Esophagus squamous epithelium (tissue), 4 donors: ENCODE results near the gene CXCL17.

Experiments used
- CTCF ChIP-seq, 6 experiments: fragments of 450-650 bp in 4 of 6; fragments of 200-600 bp in 2 of 6; sonication (generic) in 2 of 6; IDR thresholded peaks; one replicate each; pipeline ENCODE4 v1.5.1; 2016 to 2019; ENCODE audit warnings: antibody characterized with exemption in 6 of 6, mild to moderate bottlenecking in 4 of 6, moderate library complexity in 4 of 6
- POLR2A ChIP-seq, 4 donors: fragments of 450-650 bp; IDR thresholded peaks; one replicate each; pipeline ENCODE4 v1.6.1; 2017; ENCODE audit warnings: antibody characterized with exemption in 4 of 4, mild to moderate bottlenecking in 4 of 4, moderate library complexity in 3 of 4

GRCh38 chr19:42487798-42488178, 45.0 kb upstream of the CXCL17 start:
- TF ChIP-seq CTCF (IDR thresholded peaks at IDR 0.05), result no peak
- TF ChIP-seq POLR2A (IDR thresholded peaks at IDR 0.05), result no peak
